HG02840 (cell line): ENCODE results near the gene LMAN2.
"Not testable (repeated sequence)": the region's sequence is repeated elsewhere in the genome, so short reads cannot be mapped to it uniquely, and the experiment has no call there.

ENCODE experiments used
- ATAC-seq: cut with Tn5 transposase; IDR thresholded peaks from one replicate; pipeline ENCODE4 v1.9.1; 2021; ENCODE audit warnings: mild to moderate bottlenecking, moderate library complexity, moderate number of reproducible peaks; ENCODE audit not compliant: unreplicated experiment, low FRiP score

LMAN2 gene

GRCh38 chr5:177378884-177379883 is 27.7 kb upstream of the LMAN2 start:
- no peak for ATAC-seq

- no peak for ATAC-seq
These were observed 26.6 kb upstream of the LMAN2 start for GRCh38 chr5:177377851-177378776.

- no peak for ATAC-seq
These were observed 24.6 kb upstream of the LMAN2 start for GRCh38 chr5:177376107-177376506.

DNA sequence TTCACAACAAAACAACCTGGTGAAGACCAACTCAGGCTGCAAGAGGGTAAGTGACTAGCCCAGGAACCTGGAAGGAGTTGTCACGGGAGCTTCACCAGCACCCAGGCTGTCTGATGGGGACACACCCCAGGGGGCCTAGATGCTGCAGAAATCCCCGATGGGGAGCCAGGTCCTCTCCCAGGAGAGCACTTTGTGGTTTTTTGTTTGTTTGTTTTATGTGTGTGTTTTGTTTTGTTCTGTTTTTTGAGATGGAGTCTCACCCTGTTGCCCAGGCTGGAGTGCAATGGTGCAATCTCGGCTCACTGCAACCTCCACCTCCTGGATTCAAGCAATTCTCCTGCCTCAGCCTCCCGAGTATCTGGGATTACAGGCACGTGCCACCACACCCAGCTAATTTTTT is 24.0 kb upstream of the LMAN2 start:
- ATAC-seq, result not testable (repeated sequence)

- no peak for ATAC-seq
These were observed 22.7 kb upstream of the LMAN2 start for GRCh38 chr5:177374211-177374610.

DNA sequence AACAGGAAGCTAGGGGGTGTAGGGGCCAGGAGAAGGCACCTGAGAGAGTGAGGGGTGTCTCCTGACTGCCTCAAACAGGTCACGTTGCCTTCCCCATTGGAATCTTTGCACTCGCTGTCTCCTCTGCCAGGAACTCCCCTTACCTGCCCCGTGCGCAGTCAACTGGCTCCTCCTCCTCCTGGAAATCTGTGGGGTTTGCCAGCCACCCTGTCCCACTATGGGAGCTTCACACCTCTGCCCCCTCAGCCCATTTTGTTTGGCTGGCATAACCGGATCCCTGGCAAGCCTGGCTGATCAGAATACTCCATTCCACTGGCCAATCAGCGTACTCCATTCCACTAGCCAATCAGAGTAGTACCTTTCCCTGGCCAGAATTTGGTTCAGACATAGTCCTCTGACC is 22.3 kb upstream of the LMAN2 start:
- no peak for ATAC-seq

GRCh38 chr5:177372910-177373309 is 21.4 kb upstream of the LMAN2 start:
- no peak for ATAC-seq

DNA sequence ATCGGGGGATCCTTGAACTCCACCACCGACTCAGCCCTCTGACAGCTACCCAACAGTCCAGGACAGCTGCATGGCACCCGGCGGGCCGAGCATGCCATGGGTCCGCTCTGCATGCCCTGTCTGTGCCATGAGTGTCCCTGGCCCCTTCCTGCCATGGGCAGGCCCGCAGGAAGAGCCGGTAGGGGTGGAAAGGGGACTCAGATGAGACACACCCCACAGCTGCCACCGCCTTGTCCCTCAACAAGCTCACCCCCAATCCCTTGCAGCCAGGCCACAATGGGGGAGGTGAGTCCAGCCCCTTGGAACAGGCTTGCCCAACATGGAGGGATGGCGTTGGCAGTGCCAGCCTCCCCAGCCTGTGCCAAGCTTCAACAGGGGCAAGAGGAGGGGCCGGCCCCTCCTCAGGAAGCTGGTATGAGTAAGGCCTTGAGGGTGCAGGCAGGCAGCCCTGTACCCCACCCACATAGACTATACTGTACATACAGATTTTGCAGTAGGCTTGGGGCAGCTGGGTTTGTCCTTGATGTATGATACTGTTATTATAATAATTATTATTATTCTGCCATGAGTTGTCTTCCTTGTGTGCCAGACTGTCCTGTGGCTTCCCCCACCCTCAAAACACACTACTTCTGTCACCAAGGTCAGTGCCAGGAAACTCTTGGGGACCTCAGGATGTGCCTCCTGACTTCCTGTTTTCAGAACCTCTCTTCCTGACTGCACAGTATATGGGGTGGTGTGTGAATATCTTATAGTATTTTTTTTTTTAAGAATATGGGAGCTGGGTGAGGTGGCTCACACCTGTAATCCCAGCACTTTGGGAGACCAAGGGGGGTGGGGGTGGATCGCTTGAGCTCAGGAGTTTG is 20.8 kb upstream of the LMAN2 start:
- no peak for ATAC-seq

DNA sequence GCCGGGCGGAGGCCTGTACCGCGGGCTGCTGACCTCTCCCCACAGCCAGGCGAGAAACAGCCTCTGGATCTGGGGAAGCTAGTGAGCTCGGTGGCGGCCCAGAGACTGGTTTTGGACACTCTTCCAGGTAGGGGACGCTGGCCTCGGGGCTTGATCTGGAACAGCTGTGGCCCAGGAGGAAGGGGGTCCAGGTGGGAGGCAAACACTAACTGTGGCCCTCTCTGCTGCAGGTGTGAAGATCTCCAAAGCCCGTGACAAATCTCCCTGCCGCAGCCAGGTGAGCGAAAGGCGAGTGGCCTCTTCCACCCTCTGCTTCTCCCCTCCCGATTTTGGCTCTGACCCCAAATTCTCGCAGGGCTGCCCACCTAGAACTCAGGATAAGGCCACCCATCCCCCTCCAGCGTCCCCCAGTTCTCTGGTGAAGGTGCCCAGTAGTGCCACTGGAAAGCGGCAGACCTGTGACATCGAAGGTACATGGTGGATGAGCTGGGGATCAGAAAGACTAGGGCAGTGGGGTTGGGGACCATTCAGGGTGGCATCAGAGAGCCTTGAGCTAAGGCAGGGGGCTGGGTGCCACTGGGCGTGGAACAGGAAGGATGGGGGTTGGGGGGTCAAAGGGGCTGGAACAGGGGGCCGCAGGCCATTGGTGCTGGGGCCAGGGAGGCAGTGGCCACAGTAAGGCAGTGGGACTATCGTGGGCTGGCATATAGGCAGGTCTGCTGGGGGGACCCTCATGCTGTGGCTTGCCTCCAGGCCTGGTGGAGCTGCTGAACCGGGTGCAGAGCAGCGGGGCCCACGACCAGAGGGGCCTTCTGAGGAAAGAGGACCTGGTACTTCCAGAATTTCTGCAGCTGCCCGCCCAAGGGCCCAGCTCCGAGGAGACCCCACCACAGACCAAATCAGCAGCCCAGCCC is 19.9 kb upstream of the LMAN2 start:
- ATAC-seq, result no peak

- no peak for ATAC-seq
These were observed 19.1 kb upstream of the LMAN2 start for GRCh38 chr5:177370488-177371119.

GRCh38 chr5:177369645-177370440 is 18.4 kb upstream of the LMAN2 start:
- ATAC-seq, result no peak

- ATAC-seq, result no peak
These were observed 17.6 kb upstream of the LMAN2 start for GRCh38 chr5:177368869-177369644.

DNA sequence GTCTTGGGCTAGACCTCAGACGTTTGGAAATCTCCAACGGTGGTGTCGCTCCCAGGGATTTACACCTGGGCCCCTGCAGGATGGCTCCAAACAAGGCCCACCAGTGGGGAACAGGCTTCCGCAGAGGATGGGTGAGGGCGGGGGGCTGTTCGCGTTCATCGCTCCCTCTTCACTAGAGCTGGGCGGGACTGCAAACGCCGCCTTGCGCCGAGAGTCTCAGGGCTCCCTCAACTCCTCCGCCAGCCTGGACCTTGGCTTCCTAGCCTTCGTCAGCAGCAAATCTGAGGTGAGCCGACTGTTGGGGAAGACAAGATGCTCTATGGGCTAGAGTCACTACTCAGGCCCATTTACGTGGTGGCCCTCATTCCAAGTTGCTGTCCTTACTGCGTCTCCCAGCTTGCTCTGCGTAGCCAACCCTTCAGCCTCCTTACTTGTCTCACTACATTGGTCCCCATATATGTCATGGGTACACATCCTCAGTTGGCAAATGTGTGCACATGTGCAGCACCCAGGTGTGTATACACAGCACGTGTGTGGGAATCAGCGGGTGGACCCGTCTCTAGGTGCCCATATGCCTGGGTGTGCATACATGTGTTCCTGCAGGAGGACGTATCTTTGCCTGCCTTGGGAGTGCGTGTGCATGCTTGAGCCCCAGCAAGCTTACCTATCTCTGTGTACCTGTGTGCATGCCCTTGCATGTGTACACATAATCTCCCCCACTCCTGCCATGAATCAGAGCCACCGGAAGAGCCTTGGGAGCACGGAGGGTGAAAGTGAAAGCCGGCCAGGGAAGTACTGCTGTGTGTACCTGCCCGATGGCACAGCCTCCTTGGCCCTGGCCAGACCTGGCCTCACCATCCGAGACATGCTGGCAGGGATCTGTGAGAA is 16.8 kb upstream of the LMAN2 start:
- no peak for ATAC-seq

- no peak for ATAC-seq
These were observed 15.9 kb upstream of the LMAN2 start for GRCh38 chr5:177367323-177367848.

- ATAC-seq, result no peak
These were observed 15.3 kb upstream of the LMAN2 start for GRCh38 chr5:177366528-177367322.
